CD4-positive, CD25-positive, alpha-beta regulatory T cell (primary cell): ENCODE data around the gene ARL3. TPM values are rescaled to one million over a fixed set of nuclear protein-coding genes. Genes with fewer than 3 reads are reported as not detected.

ENCODE experiments used
- ATAC-seq, 2 donors: fragments of 150-1000 bp; cut with Tn5 transposase; one replicate each; pipeline ENCODE4 v1.10.0; 2021; ENCODE audit warnings: low read depth in 2 of 2, moderate number of reproducible peaks in 2 of 2, moderate library complexity in 1 of 2
- DNase-seq, 3 donors: peaks; one replicate each; pipeline versions ENCODE4 v3.0.0 to v3.0.0-alpha.2; 2012 to 2022; ENCODE audit warnings: mixed read lengths in 1 of 3
- H3K27ac ChIP-seq: one replicate; pipeline ENCODE4 v1.7.0; 2013; ENCODE audit warnings: mild to moderate bottlenecking, low read length; ENCODE audit not compliant: insufficient read depth, poor library complexity, severe bottlenecking
- H3K27me3 ChIP-seq: one replicate; pipeline ENCODE4 v1.7.0; 2013; ENCODE audit warnings: low read length; ENCODE audit not compliant: control insufficient read depth, insufficient read depth
- H3K36me3 ChIP-seq: one replicate; pipeline ENCODE4 v1.7.0; 2013; ENCODE audit warnings: mild to moderate bottlenecking, low read length, moderate library complexity; ENCODE audit not compliant: control insufficient read depth, insufficient read depth
- H3K4me1 ChIP-seq: 2 replicates; pipeline ENCODE4 v1.7.0; 2013; ENCODE audit warnings: mild to moderate bottlenecking, low read length; ENCODE audit not compliant: insufficient read depth, control insufficient read depth, poor library complexity, severe bottlenecking
- H3K4me3 ChIP-seq: one replicate; pipeline ENCODE4 v1.7.0; 2013; ENCODE audit warnings: low read depth, mild to moderate bottlenecking, low read length, moderate library complexity
- H3K9me3 ChIP-seq, 2 experiments: 1 replicate in 1 of 2; 2 replicates in 1 of 2; pipeline ENCODE4 v1.7.0; 2013; ENCODE audit warnings: low read length in 2 of 2, mild to moderate bottlenecking in 1 of 2, moderate library complexity in 1 of 2; ENCODE audit not compliant: control insufficient read depth in 2 of 2
- H3K27ac Mint-ChIP-seq, 3 donors: one replicate each; pipeline ENCODE4 v1.8.0; 2020 to 2022; ENCODE audit warnings: mild to moderate bottlenecking in 3 of 3, mixed read lengths in 3 of 3, moderate library complexity in 2 of 3
- H3K27me3 Mint-ChIP-seq: one replicate; pipeline ENCODE4 v1.8.0; 2022; ENCODE audit warnings: mild to moderate bottlenecking, mixed read lengths
- H3K36me3 Mint-ChIP-seq: one replicate; pipeline ENCODE4 v1.8.0; 2020; ENCODE audit warnings: mixed read lengths
- H3K4me1 Mint-ChIP-seq, 4 donors: one replicate each; pipeline ENCODE4 v1.8.0; 2020 to 2022; ENCODE audit warnings: mixed read lengths in 4 of 4, mild to moderate bottlenecking in 1 of 4
- H3K4me3 Mint-ChIP-seq, 4 donors: one replicate each; pipeline ENCODE4 v1.8.0; 2020 to 2022; ENCODE audit warnings: mild to moderate bottlenecking in 4 of 4, mixed read lengths in 4 of 4, moderate library complexity in 3 of 4
- H3K9me3 Mint-ChIP-seq, 7 donors: one replicate each; pipeline ENCODE4 v1.8.0; 2020 to 2022; ENCODE audit warnings: mixed read lengths in 7 of 7, mild to moderate bottlenecking in 3 of 7, moderate library complexity in 2 of 7
- polyA plus RNA-seq, 4 donors: library from polyadenylated mRNA; unstranded; fragments of 300-500 nt; fragmentation: Illumina TruSeq; gene quantifications; one replicate each; pipeline ENCODE4 v1.2.3, GENCODE V29; 2021
- total RNA-seq: library from RNA; stranded (reverse); gene quantifications from one replicate; pipeline ENCODE4 v1.2.3, GENCODE V29; 2022

Gene ARL3
- total and polyA plus RNA-seq, 5 donors from 2014 or later, result 2.0 to 3.3 (median 2.9) TPM

DNA sequence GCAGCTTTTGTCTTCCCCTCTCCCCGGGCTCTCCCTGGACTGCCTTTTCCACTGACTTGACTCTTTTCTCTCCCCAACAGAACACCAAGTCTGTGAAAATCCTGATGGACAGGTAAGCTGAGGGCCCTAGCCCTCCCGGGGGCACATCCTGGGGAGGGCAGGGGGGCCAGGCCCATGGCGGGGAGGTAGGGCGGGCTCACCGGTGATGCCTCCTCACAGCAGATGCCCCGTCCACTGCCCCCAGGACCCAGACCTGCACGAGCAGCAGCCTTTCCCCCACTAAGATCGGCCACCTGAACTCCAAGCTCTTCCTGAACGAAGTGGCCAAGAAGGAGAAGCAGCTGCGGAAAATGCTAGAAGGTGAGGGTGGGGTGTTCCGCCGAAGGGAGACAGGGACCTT, 58.2 kb downstream of the ARL3 start:
- Mint-ChIP-seq H3K27me3 (no peaks in the 10 kb centered on the region), H3K36me3 (peaks cover 26% of the 10 kb centered on the region), H3K9me3 (no peaks in the 10 kb centered on the region), H3K27ac (peak overlapping the region in 1 of 3 donors; percentile 74), H3K4me1 (peaks cover 12 to 66% (median 35%) of the 10 kb centered on the region in 4 donors), H3K4me3 (no peak overlapping the region)
- Histone ChIP-seq H3K36me3 (peaks cover 52% of the 10 kb centered on the region), H3K27me3 (no peaks in the 10 kb centered on the region), H3K4me1 (peaks cover 49% of the 10 kb centered on the region), H3K4me3 (no peak overlapping the region), H3K9me3 (no peaks in the 10 kb centered on the region), H3K27ac (no peak overlapping the region)
- DNase-seq (no peak), ATAC-seq (no peak)

DNA sequence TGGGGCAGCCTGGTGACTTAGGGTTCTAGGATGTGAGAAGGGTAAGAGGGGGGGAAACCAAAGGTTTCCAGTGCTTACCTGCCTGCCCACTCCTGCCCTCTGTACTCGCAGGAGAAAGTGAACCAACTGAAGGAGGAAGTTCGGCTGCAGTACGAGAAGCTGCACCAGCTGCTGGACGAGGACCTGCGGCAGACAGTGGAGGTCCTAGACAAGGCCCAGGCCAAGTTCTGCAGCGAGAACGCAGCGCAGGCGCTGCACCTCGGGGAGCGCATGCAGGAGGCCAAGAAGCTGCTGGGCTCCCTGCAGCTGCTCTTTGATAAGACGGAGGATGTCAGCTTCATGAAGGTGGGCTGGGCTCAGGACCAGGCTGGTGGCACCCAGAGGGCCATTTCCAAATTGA, 59.2 kb downstream of the ARL3 start:
- H3K9me3 ChIP-seq, result no peaks in the 10 kb centered on the region
- no peaks in the 10 kb centered on the region for H3K27me3 ChIP-seq
- no peaks in the 10 kb centered on the region for H3K27me3 Mint-ChIP-seq
- ATAC-seq (no peak), DNase-seq (no peak)
- H3K9me3 Mint-ChIP-seq, result no peaks in the 10 kb centered on the region
- no peak overlapping the region for H3K27ac Mint-ChIP-seq
- peaks cover 12 to 66% (median 31%) of the 10 kb centered on the region in 4 donors for H3K4me1 Mint-ChIP-seq
- no peak overlapping the region for H3K4me3 ChIP-seq
- H3K4me1 ChIP-seq, result peaks cover 50% of the 10 kb centered on the region
- H3K36me3 Mint-ChIP-seq, result peaks cover 26% of the 10 kb centered on the region
- no peak overlapping the region for H3K27ac ChIP-seq
- H3K4me3 Mint-ChIP-seq, result peak overlapping the region in 1 of 4 donors; percentile 19
- H3K36me3 ChIP-seq, result peaks cover 55% of the 10 kb centered on the region

DNA sequence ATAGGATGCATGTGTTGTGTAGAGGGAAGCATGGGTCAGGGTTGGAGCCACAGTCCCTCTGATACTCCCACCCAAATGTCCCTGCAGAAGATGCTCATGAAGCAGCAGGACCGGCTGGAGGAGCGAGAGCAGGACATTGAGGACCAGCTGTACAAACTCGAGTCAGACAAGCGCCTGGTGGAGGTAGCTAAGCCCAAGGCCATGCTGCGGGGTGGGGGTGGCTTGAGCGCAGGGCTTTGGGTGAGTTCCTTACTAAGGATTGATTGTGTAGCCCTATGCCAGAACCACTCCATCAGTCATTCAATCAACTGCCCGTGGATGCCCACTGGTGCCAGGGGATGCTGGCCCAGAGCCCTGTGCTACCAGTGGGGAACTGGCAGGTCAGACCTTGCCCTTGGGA, 59.6 kb downstream of the ARL3 start:
- H3K9me3 Mint-ChIP-seq, result no peaks in the 10 kb centered on the region
- peaks cover 12 to 68% (median 31%) of the 10 kb centered on the region in 4 donors for H3K4me1 Mint-ChIP-seq
- no peak overlapping the region for H3K4me3 ChIP-seq
- peaks cover 54% of the 10 kb centered on the region for H3K4me1 ChIP-seq
- peaks cover 55% of the 10 kb centered on the region for H3K36me3 ChIP-seq
- H3K36me3 Mint-ChIP-seq, result peaks cover 26% of the 10 kb centered on the region
- H3K27me3 ChIP-seq, result no peaks in the 10 kb centered on the region
- H3K27ac Mint-ChIP-seq, result no peak overlapping the region
- ATAC-seq, result no peak
- H3K4me3 Mint-ChIP-seq, result peak overlapping the region in 1 of 4 donors; percentile 15
- no peak for DNase-seq
- H3K9me3 ChIP-seq, result no peaks in the 10 kb centered on the region
- no peaks in the 10 kb centered on the region for H3K27me3 Mint-ChIP-seq
- no peak overlapping the region for H3K27ac ChIP-seq

DNA sequence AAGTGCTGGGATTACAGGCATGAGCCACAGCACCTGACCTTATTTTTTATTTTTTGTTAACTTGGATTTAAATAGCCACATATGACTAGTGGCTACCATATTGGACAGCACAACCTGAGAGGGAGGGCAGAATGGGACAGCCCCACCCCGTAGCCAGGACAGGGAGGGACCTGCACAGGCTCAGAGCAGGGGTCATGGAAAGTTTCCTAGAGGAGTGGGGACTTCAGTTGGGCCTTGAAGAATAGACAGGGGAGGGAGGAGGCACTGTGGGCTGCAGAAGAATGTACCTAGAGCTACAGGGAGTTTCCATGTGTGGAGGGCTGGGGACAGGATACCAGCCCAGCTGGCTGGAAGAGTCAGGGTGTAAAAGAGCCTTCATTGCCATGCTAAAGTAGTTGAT, 61.1 kb downstream of the ARL3 start:
- Mint-ChIP-seq H3K36me3 (peaks cover 22% of the 10 kb centered on the region), H3K4me1 (peaks cover 4 to 70% (median 34%) of the 10 kb centered on the region in 4 donors), H3K9me3 (no peaks in the 10 kb centered on the region), H3K27me3 (no peaks in the 10 kb centered on the region), H3K27ac (peak overlapping the region in 2 of 3 donors; percentile 92), H3K4me3 (peak overlapping the region in 3 of 4 donors; percentile 5 to 83 (median 68))
- H3K27ac ChIP-seq, result no peak overlapping the region
- H3K9me3 ChIP-seq, result no peaks in the 10 kb centered on the region
- DNase-seq (no peak), ATAC-seq (no peak)
- H3K27me3 ChIP-seq, result no peaks in the 10 kb centered on the region
- H3K4me1 ChIP-seq, result peaks cover 64% of the 10 kb centered on the region
- no peak overlapping the region for H3K4me3 ChIP-seq
- peaks cover 55% of the 10 kb centered on the region for H3K36me3 ChIP-seq

DNA sequence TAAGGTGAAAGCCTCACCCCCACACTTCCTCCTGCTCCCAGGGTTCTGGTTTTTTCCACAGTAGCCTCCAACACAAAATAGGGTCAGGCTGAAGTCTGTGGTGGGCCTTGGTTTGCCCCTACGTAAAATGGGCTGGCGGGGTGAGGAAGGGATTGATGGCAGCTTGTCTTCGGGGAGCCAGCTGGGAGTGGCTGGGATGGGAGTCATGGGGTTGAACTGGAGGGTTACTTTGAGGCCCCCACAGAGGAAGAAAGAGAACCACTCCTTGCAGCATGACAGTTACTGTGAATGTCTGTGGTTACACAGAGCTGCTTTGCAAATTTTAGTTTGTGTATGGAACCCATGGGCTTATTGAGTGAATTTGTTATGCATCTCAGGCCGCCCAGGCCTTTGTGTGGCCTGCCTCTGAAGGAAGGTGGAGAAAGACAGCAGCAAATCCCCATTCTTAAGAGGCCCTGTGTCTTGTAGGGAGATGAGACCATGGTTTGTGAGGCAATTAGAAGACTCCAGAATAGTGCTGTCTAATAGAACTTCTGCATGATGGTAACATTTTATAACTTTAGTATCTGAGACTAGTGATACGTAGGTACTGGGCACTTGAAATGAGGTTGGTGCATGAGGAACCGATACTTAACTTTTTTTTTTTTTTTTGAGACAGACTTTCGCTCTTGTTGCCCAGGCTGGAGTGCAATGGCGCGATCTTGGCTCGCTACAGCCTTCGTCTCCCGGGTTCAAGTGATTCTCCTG, 61.9 kb downstream of the ARL3 start:
- ATAC-seq, result peak in 1 of 2 donors; percentile 13
- peaks cover 53% of the 10 kb centered on the region for H3K36me3 ChIP-seq

DNA sequence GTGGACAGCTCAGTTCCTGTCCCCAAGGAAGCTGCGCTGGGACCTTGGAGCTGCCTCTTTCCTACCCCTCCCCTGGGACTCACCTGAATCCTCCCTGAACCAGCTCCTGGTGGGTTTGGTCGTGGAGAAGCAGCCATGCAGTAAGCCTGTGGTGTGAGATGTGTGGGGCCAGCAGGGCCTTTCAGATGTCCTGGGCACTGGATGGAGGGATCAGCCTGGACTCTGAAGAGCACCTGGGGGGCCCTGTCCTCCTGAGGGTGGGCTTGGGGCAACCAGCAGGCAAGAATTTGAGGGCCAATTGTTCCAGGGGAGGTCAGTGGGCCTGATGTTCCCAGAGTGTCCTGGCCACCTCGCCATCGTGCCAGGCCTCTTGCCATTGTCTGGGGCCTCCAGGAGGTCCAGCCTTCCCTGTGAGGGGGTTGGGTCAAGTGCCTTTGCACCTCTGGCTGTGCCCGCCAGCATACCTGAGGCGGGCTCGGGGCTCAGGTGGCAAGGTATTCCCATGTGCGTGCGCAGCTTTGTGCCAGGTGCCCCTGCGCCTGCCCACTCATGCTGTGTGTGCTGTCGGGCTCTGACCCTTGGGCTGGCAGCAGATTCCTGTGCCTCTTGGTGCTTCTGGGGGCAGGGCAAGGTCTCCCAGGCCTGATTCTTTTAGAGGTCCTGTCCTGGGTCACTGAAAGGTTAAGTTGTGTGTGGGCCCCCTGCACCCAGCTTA, 62.6 kb downstream of the ARL3 start:
- H3K36me3 ChIP-seq, result peaks cover 46% of the 10 kb centered on the region
- peak overlapping the region; percentile 47 for H3K27ac ChIP-seq
- Mint-ChIP-seq H3K27ac (peak overlapping the region; percentile 43 to 92 (median 87)), H3K9me3 (no peaks in the 10 kb centered on the region), H3K4me1 (peaks cover 0 to 76% (median 37%) of the 10 kb centered on the region in 4 donors), H3K4me3 (peak overlapping the region; percentile 51 to 74 (median 64)), H3K27me3 (no peaks in the 10 kb centered on the region), H3K36me3 (peaks cover 15% of the 10 kb centered on the region)
- ATAC-seq, result no peak
- no peaks in the 10 kb centered on the region for H3K9me3 ChIP-seq
- H3K27me3 ChIP-seq, result no peaks in the 10 kb centered on the region
- no peak for DNase-seq
- peaks cover 69% of the 10 kb centered on the region for H3K4me1 ChIP-seq
- H3K4me3 ChIP-seq, result no peak overlapping the region

More for the DNA sequence above, 61.9 kb downstream of the ARL3 start:
- Histone ChIP-seq H3K9me3 (no peaks in the 10 kb centered on the region), H3K27me3 (no peaks in the 10 kb centered on the region), H3K4me3 (no peak overlapping the region), H3K27ac (peak overlapping the region; percentile 47), H3K4me1 (peaks cover 64% of the 10 kb centered on the region)
- H3K27me3 Mint-ChIP-seq, result no peaks in the 10 kb centered on the region
- peak in 1 of 3 donors; percentile 38 for DNase-seq
- no peaks in the 10 kb centered on the region for H3K9me3 Mint-ChIP-seq
- peaks cover 0 to 70% (median 36%) of the 10 kb centered on the region in 4 donors for H3K4me1 Mint-ChIP-seq
- peak overlapping the region in 3 of 4 donors; percentile 61 to 74 (median 68) for H3K4me3 Mint-ChIP-seq
- H3K36me3 Mint-ChIP-seq, result peaks cover 17% of the 10 kb centered on the region
- peak overlapping the region; percentile 43 to 92 (median 87) for H3K27ac Mint-ChIP-seq

DNA sequence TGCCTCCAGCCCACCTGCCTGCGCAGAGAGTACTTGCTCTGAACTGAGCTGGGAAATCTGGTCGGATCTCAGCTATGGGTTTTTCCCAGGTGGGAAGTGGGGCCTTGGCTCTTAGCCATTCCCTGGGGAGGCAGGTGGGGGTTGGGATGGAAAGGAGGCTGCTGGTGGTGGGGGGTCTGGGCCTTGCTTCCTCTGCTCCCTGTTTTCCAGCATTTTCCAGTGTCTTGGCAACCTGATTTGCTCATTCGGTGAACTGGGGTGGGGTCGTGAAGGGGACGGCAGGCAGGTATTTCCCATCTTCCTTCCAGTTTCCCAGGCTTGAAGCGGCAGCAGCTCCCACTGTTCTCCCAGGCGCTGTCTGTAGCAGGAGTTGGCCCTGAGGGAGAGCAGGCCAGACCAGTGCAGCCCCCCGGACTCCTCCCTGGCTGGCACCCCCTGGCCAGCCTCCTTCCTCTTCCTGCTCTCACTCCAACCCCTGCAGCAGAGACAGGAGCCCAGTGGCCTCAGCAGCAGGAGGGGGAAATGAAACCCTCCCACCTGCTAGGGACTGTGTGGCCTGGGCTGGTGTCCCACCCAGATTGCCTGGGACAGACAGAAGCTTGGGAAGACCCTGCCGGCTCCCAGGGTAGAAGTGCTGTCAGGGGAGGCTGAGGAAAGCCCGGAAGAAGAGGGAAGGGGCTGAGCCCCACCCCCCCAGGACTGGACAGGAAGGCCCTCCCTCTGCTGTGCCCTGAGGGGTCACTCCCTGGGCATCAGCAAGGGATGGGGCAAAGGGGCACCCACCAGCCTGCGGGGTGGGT, 63.3 kb downstream of the ARL3 start:
- peak overlapping the region; percentile 63 to 92 (median 87) for H3K27ac Mint-ChIP-seq
- peaks cover 38% of the 10 kb centered on the region for H3K36me3 ChIP-seq
- H3K9me3 Mint-ChIP-seq, result no peaks in the 10 kb centered on the region
- peak overlapping the region in 1 of 4 donors; percentile 68 for H3K4me3 Mint-ChIP-seq
- H3K9me3 ChIP-seq, result no peaks in the 10 kb centered on the region
- no peak overlapping the region for H3K4me3 ChIP-seq
- H3K27ac ChIP-seq, result peak overlapping the region; percentile 54
- no peaks in the 10 kb centered on the region for H3K27me3 Mint-ChIP-seq
- ATAC-seq, result no peak
- peaks cover 0 to 82% (median 38%) of the 10 kb centered on the region in 4 donors for H3K4me1 Mint-ChIP-seq
- H3K4me1 ChIP-seq, result peaks cover 77% of the 10 kb centered on the region
- no peaks in the 10 kb centered on the region for H3K27me3 ChIP-seq
- DNase-seq, result no peak
- peaks cover 18% of the 10 kb centered on the region for H3K36me3 Mint-ChIP-seq
